Activated CD4-positive, alpha-beta T cell treated with anti-CD3 and anti-CD28 coated beads for 36 hours (primary cell): Measurements from ENCODE around the gene C3orf62. TPM values are rescaled to one million over a fixed set of nuclear protein-coding genes. Genes with fewer than 3 reads are reported as not detected.

Experiments used
- microRNA-seq: library from miRNA; unstranded; fragments of <30 nt; microRNA quantifications from one replicate; pipeline ENCODE4 v1.2.0, GENCODE V29; 2021; ENCODE audit warnings: borderline replicate concordance
- total RNA-seq, 2 experiments: library from RNA; stranded (reverse); gene quantifications; one replicate each; pipeline ENCODE4 v1.2.3, GENCODE V29; 2021

Gene C3orf62
- total RNA-seq, 2 experiments from 2014 or later = 3.7 to 3.9 TPM

Small RNA genes lying within 50 kb of the gene (microRNA-seq; reads per million reads assigned to microRNA genes)
- gene MIR4271 = not detected

Other genes starting within 250 kb of the C3orf62 start
- gene IMPDH2, start 247.8 kb downstream of the C3orf62 start, total RNA-seq = 100 to 1,000 TPM; 504 to 515 TPM
- gene QRICH1, start 183.2 kb downstream of the C3orf62 start, total RNA-seq = 100 to 1,000 TPM; 119 to 171 TPM
- 100 to 1,000 TPM; 240 to 342 TPM for gene QARS1, start 172.5 kb downstream of the C3orf62 start, total RNA-seq
- 10 to 100 TPM; 45.2 to 45.9 TPM for gene USP19, start 156.4 kb downstream of the C3orf62 start, total RNA-seq
- gene LAMB2, start 144.2 kb downstream of the C3orf62 start, total RNA-seq = under 1 TPM in 1 of 2 experiments, not detected in 1; 0.71 TPM
- 10 to 100 TPM; 19.5 to 22.2 TPM for gene CCDC71, start 110.9 kb downstream of the C3orf62 start, total RNA-seq
- gene KLHDC8B, start 105.6 kb downstream of the C3orf62 start, total RNA-seq = 1 to 10 TPM; 1.2 to 3.1 TPM
- gene USP4, start 62.8 kb upstream of the C3orf62 start, total RNA-seq = 10 to 100 TPM; 69.3 to 71.8 TPM
- 100 to 1,000 TPM; 182 to 306 TPM for gene GPX1, start 81.1 kb upstream of the C3orf62 start, total RNA-seq
- gene RHOA, start 134.7 kb upstream of the C3orf62 start, total RNA-seq = 100 to 1,000 TPM; 438 to 449 TPM
- gene TCTA, start 135.2 kb upstream of the C3orf62 start, total RNA-seq = 1 to 10 TPM; 9.4 TPM
- gene AMT, start 145.2 kb upstream of the C3orf62 start, total RNA-seq = 1 to 10 TPM; 3.6 to 4.1 TPM
- 10 to 100 TPM in 1 of 2 experiments, 1 to 10 TPM in 1; 9.5 to 12.6 TPM for gene NICN1, start 152.1 kb upstream of the C3orf62 start, total RNA-seq
- gene DAG1, start 193.0 kb upstream of the C3orf62 start, total RNA-seq = 1 to 10 TPM; 9.0 to 9.2 TPM